Liver (tissue), 3 donors: ENCODE measurements around the gene OLA1.

Experiments
- HNF4A ChIP-seq, 2 donors: conservative IDR thresholded peaks; 2 replicates each; pipeline ENCODE4 v1.6.1; 2016; ENCODE audit warnings: antibody characterized with exemption in 2 of 2, mild to moderate bottlenecking in 2 of 2
- RXRA ChIP-seq, 2 donors: IDR thresholded peaks; 2 replicates each; pipeline ENCODE4 v1.6.1; 2017 to 2018; ENCODE audit warnings: antibody characterized with exemption in 2 of 2, mild to moderate bottlenecking in 1 of 2
- SP1 ChIP-seq: IDR thresholded peaks from 2 replicates; pipeline ENCODE4 v1.6.1; 2018; ENCODE audit warnings: antibody characterized with exemption, mild to moderate bottlenecking
- YY1 ChIP-seq: IDR thresholded peaks from 2 replicates; pipeline ENCODE4 v1.6.1; 2016; ENCODE audit warnings: antibody characterized with exemption, mild to moderate bottlenecking
- TF ChIP-seq, protein P1 (sequence below): IDR thresholded peaks from 2 replicates; pipeline ENCODE4 v1.6.1; 2016; ENCODE audit warnings: antibody characterized with exemption
- TF ChIP-seq, protein P2 (sequence below): fragments of 150-350 bp; IDR thresholded peaks from 2 replicates; pipeline ENCODE4 v1.5.1; 2017; ENCODE audit warnings: improper control_type of control experiment, low read depth, low read length; ENCODE audit not compliant: missing input control
- donor health status: healthy.
- donor health status: healthy.

- TF ChIP-seq YY1 (no peak), RXRA (IDR thresholded peaks at IDR 0.05) (no peak), HNF4A (conservative IDR thresholded peaks at IDR 0.05) (no peak), SP1 (no peak)
- TF ChIP-seq, protein P1, sequence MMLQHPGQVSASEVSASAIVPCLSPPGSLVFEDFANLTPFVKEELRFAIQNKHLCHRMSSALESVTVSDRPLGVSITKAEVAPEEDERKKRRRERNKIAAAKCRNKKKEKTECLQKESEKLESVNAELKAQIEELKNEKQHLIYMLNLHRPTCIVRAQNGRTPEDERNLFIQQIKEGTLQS, result no peak
- TF ChIP-seq, protein P2, sequence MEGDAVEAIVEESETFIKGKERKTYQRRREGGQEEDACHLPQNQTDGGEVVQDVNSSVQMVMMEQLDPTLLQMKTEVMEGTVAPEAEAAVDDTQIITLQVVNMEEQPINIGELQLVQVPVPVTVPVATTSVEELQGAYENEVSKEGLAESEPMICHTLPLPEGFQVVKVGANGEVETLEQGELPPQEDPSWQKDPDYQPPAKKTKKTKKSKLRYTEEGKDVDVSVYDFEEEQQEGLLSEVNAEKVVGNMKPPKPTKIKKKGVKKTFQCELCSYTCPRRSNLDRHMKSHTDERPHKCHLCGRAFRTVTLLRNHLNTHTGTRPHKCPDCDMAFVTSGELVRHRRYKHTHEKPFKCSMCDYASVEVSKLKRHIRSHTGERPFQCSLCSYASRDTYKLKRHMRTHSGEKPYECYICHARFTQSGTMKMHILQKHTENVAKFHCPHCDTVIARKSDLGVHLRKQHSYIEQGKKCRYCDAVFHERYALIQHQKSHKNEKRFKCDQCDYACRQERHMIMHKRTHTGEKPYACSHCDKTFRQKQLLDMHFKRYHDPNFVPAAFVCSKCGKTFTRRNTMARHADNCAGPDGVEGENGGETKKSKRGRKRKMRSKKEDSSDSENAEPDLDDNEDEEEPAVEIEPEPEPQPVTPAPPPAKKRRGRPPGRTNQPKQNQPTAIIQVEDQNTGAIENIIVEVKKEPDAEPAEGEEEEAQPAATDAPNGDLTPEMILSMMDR, result no peak
These were observed 106.0 kb downstream of the OLA1 start for GRCh38 chr2:174142290-174142689.
